Natural killer cell treated with Interleukin-12 subunit alpha and Interleukin-12 subunit beta and Interleukin-15 and Interleukin-18, amount 100 ng/mL, for 72 hours (primary cell): ENCODE measurements around the gene LSG1. TPM values are rescaled to one million over a fixed set of nuclear protein-coding genes. Genes with fewer than 3 reads are reported as not detected.
A peak's percentile ranks its signal among the peaks of the same experiment; 100 is the strongest.

Source experiments
- ATAC-seq, 2 donors: fragments of 150-1000 bp; cut with Tn5 transposase in 1 of 2; sonication (Bioruptor Pico), chemical (Tn5 transposase) in 1 of 2; 2 replicates each; pipeline ENCODE4 v1.10.0; 2021
- DNase-seq: peaks from one replicate; pipeline ENCODE4 v3.0.0; 2022; ENCODE audit warnings: low spot score
- H3K27ac Mint-ChIP-seq, 2 donors: 1 replicate in 1 of 2; 2 replicates in 1 of 2; pipeline ENCODE4 v1.8.0; 2022; ENCODE audit warnings: mixed read lengths in 2 of 2, mild to moderate bottlenecking in 1 of 2, moderate library complexity in 1 of 2
- H3K27me3 Mint-ChIP-seq, 2 donors: 1 replicate in 1 of 2; 2 replicates in 1 of 2; pipeline ENCODE4 v1.8.0; 2022; ENCODE audit warnings: mixed read lengths in 2 of 2
- H3K36me3 Mint-ChIP-seq: one replicate; pipeline ENCODE4 v1.8.0; 2022; ENCODE audit warnings: mixed read lengths
- H3K4me1 Mint-ChIP-seq, 2 donors: 1 replicate in 1 of 2; 2 replicates in 1 of 2; pipeline ENCODE4 v1.8.0; 2022; ENCODE audit warnings: low read depth in 2 of 2, mixed read lengths in 2 of 2, mild to moderate bottlenecking in 1 of 2
- H3K4me3 Mint-ChIP-seq: one replicate; pipeline ENCODE4 v1.8.0; 2022; ENCODE audit warnings: mixed read lengths
- H3K9me3 Mint-ChIP-seq: 2 replicates; pipeline ENCODE4 v1.8.0; 2022; ENCODE audit warnings: mixed read lengths
- total RNA-seq, 2 donors: library from RNA; stranded (reverse); gene quantifications; one replicate each; pipeline ENCODE4 v1.2.3, GENCODE V29; 2022

Gene LSG1
- 10 to 100 TPM; 38.7 to 63.3 TPM for total RNA-seq

- Mint-ChIP-seq H3K4me1 (peaks cover 29 to 36% of the 10 kb centered on the region in 2 donors), H3K27me3 (peaks cover 3 to 7% of the 10 kb centered on the region in 2 donors), H3K9me3 (no peaks in the 10 kb centered on the region), H3K27ac (peak within 1 kb of the TSS; percentile 97 to 99), H3K4me3 (peak within 1 kb of the TSS; percentile 98), H3K36me3 (peaks cover 5% of the 10 kb centered on the region)
- DNase-seq (peak; percentile 95), ATAC-seq (peak; percentile 96 to 97)
Measured at GRCh38 chr3:194671900-194672808, at the start of gene LSG1. LSG1 (minus strand) TSS chr3:194672191; CDS start chr3:194672162, 29 bp downstream.

GRCh38 chr3:194720048-194720447, 48.1 kb upstream of the LSG1 start:
- no peak overlapping the region for H3K4me3 Mint-ChIP-seq
- H3K4me1 Mint-ChIP-seq, result peaks cover 13 to 18% of the 10 kb centered on the region in 2 donors
- no peaks in the 10 kb centered on the region for H3K9me3 Mint-ChIP-seq
- ATAC-seq (no peak), DNase-seq (no peak)
- H3K27me3 Mint-ChIP-seq, result peaks cover 0 to 18% of the 10 kb centered on the region in 2 donors
- H3K27ac Mint-ChIP-seq, result no peak overlapping the region
- H3K36me3 Mint-ChIP-seq, result no peaks in the 10 kb centered on the region

DNA sequence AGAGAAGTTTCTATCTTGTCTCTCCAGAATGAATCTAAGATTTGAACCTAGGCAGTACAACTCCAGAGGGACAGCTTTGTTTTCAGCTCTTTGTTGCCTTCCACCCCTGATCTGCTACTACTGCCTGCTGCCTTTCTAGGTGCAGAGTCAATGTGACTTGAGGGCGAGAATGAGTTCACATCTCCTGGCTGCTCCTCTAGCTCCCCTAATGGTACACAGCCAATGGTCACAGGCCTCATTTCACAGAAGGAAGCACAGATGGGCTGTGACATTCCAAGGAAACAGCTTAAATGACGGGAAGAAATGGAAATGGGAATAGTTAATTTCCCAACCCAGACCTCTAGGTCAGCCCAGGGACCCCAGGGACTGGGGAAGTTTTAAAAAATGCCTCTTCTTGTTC, 46.1 kb upstream of the LSG1 start:
- Mint-ChIP-seq H3K27me3 (peaks cover 0 to 5% of the 10 kb centered on the region in 2 donors), H3K9me3 (no peaks in the 10 kb centered on the region), H3K36me3 (no peaks in the 10 kb centered on the region), H3K4me1 (peaks cover 19 to 21% of the 10 kb centered on the region in 2 donors), H3K4me3 (no peak overlapping the region), H3K27ac (no peak overlapping the region)
- DNase-seq (no peak), ATAC-seq (no peak)

DNA sequence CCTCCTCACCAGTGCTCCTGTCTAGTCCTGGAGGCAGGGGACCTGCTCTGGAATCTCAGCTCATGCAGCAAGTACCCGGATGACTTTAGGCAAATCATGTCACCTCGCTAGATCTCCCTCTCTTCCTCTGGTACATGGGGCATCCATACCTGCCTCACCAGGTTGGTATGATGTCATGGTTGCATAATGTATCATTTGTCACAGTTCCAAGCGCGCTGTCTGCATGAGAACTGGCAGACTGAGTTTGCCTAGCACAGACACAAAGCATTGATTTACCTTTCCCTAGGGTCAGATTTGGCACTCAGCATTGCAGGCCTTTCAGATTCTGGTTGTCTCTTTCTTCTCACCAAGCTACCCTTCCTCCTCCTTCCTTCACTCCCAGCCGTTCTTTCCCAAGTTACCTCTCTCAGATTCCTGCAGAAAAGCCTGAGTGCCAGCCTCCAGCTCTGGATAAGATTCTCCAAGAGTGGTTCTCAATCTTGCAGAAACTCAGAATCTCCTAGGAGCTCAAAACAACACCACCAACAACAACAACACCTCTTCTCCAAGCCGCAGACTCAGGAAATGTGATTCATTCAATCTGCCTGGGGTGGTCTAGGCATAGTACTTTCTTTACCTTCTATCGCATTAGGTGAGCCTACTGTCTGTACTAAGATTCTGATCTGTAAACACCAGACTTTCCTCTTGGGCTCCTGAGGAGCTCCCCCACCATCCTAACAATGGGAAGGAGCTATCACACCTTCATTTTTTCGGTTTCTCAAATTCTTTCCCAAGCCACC, 43.2 kb upstream of the LSG1 start:
- Mint-ChIP-seq H3K27ac (peak overlapping the region; percentile 24 to 55), H3K4me1 (peaks cover 19 to 21% of the 10 kb centered on the region in 2 donors), H3K9me3 (no peaks in the 10 kb centered on the region), H3K36me3 (no peaks in the 10 kb centered on the region), H3K27me3 (no peaks in the 10 kb centered on the region), H3K4me3 (peak overlapping the region; percentile 3)
- ATAC-seq, result peak; percentile 86
- DNase-seq, result no peak

DNA sequence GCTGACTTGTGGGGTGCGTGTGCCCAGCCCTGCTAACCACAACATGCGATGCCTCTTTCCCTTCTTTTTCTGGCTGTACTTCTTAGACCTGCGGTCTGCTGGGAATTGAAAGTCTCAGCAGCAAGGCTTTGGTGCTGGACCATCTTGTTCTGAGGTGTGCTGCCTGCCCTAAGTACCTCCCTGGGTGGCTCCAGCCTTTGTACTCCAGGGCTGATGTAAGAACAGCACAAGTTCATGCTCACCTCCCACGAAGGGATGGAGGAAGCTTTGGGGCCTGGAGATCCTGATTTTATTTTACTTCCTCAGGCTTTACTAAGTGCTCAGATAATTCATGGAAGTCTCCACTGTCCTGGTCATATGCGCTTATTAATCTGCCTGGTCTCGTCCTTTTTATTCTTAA, 42.6 kb upstream of the LSG1 start:
- Mint-ChIP-seq H3K9me3 (no peaks in the 10 kb centered on the region), H3K4me3 (no peak overlapping the region), H3K27ac (peak overlapping the region; percentile 24 to 55), H3K27me3 (no peaks in the 10 kb centered on the region), H3K4me1 (peaks cover 19 to 21% of the 10 kb centered on the region in 2 donors), H3K36me3 (no peaks in the 10 kb centered on the region)
- DNase-seq, result no peak
- no peak for ATAC-seq

DNA sequence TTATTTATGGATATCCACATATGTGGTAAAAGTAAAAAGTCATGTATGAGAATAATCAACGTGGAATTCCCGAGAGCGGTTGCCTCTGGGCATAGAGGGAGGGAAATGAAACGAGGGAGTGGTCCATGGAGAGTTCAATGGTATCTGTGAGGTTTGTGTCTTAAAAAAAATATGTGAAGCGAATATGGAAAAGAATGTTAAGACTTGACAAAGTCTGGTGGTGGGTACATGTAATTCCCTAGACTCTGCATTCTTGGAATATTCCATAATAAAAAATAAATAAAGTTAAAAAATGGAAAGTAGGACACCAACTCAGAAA, 42.1 kb upstream of the LSG1 start:
- no peak overlapping the region for H3K4me3 Mint-ChIP-seq
- H3K27ac Mint-ChIP-seq, result no peak overlapping the region
- H3K36me3 Mint-ChIP-seq, result no peaks in the 10 kb centered on the region
- ATAC-seq, result no peak
- DNase-seq, result no peak
- H3K4me1 Mint-ChIP-seq, result peaks cover 19 to 21% of the 10 kb centered on the region in 2 donors
- H3K27me3 Mint-ChIP-seq, result no peaks in the 10 kb centered on the region
- no peaks in the 10 kb centered on the region for H3K9me3 Mint-ChIP-seq

DNA sequence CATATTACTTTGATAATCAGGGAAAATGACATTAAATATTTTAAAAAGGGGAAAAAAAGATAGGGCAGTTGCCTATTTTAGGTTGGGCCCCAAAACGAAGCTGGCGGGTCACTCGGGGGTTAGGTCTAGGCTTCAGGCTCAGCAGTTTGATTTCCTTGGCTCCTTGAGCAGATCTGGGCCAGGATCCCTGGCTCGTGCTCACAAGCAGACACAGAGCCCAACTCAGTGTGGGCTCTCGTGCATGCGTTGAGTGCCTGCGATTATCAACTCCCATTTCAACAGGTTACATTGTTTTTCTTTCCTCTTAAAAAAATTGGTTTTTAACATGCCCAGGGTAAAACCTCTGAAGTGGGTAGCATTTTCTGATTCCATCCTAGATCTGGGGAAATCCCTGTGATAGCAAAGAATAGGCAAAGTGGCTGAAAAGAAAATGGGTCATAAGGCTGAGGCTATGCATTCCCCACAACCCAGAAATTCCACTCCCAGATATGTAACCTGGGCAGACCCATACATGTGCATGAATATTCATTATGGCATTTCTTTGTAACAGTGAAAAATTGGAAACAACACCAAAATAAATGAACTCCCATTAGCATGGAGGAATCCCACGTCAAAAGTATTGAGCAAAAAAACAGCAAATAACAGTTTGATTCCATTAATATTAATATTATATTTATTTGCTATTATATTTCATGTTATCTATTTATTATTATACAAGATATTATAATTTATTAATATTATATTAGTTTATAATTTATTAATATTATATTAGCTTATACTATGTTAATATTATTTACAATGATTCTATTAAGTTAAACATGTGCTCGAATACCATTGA, 41.5 kb upstream of the LSG1 start:
- Mint-ChIP-seq H3K4me1 (peaks cover 19 to 21% of the 10 kb centered on the region in 2 donors), H3K27me3 (no peaks in the 10 kb centered on the region), H3K27ac (no peak overlapping the region), H3K4me3 (no peak overlapping the region), H3K9me3 (no peaks in the 10 kb centered on the region), H3K36me3 (no peaks in the 10 kb centered on the region)
- no peak for ATAC-seq
- DNase-seq, result no peak

- no peaks in the 10 kb centered on the region for H3K9me3 Mint-ChIP-seq
- H3K27me3 Mint-ChIP-seq, result no peaks in the 10 kb centered on the region
- peaks cover 19 to 20% of the 10 kb centered on the region in 2 donors for H3K4me1 Mint-ChIP-seq
- H3K27ac Mint-ChIP-seq, result no peak overlapping the region
- ATAC-seq, result no peak
- no peaks in the 10 kb centered on the region for H3K36me3 Mint-ChIP-seq
- no peak overlapping the region for H3K4me3 Mint-ChIP-seq
- no peak for DNase-seq
Measured at GRCh38 chr3:194711913-194712312, 39.9 kb upstream of the LSG1 start.

- ATAC-seq (no peak), DNase-seq (no peak)
- H3K4me1 Mint-ChIP-seq, result peaks cover 15 to 20% of the 10 kb centered on the region in 2 donors
- H3K27ac Mint-ChIP-seq, result no peak overlapping the region
- H3K36me3 Mint-ChIP-seq, result no peaks in the 10 kb centered on the region
- no peak overlapping the region for H3K4me3 Mint-ChIP-seq
- no peaks in the 10 kb centered on the region for H3K9me3 Mint-ChIP-seq
- no peaks in the 10 kb centered on the region for H3K27me3 Mint-ChIP-seq
Measured at GRCh38 chr3:194711286-194711685, 39.3 kb upstream of the LSG1 start.

DNA sequence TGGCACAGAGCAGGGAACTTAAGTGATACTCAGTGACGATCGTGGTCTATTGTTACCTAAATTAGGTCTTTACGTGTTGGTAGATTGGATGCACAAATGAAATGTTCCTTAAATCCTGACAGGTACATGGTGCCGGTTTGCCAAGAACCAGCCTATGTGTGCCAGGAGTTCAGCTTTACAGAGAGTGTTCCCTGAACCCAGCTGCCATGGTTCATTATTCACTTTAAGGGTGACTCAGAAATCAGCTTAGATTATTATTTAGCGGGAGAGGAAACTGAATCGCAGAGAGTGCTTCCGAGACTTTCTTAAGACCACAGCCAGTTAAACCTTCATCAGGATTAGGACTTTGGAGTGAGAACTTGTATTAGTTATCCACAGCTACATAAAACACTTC, 35.2 kb upstream of the LSG1 start:
- ATAC-seq (no peak), DNase-seq (no peak)
- no peak overlapping the region for H3K4me3 Mint-ChIP-seq
- H3K9me3 Mint-ChIP-seq, result no peaks in the 10 kb centered on the region
- no peaks in the 10 kb centered on the region for H3K27me3 Mint-ChIP-seq
- H3K36me3 Mint-ChIP-seq, result no peaks in the 10 kb centered on the region
- H3K4me1 Mint-ChIP-seq, result peaks cover 0 to 7% of the 10 kb centered on the region in 2 donors
- no peak overlapping the region for H3K27ac Mint-ChIP-seq

DNA sequence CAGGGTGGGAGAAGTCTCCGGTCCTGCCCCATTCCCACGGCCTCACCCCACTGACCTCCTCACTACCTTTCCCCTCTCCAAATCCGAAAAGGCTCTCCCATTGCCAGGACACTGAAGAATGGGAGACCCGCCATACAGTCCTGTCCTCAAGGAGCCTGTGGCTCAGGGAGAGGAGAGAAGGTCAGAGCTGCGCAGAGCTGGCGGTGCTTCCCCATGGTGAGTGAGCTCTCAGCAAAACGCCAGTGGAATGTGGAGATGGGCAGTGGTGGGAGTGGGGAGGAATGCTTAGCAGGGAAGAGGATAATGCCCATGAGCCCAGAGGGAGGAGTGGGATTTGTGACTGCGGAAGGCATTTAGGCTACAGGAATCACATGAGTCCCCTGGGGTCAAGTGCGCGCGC, 33.8 kb upstream of the LSG1 start:
- Mint-ChIP-seq H3K27me3 (no peaks in the 10 kb centered on the region), H3K4me1 (peaks cover 0 to 7% of the 10 kb centered on the region in 2 donors), H3K36me3 (no peaks in the 10 kb centered on the region), H3K4me3 (no peak overlapping the region), H3K27ac (no peak overlapping the region), H3K9me3 (no peaks in the 10 kb centered on the region)
- peak; percentile 24 to 38 for ATAC-seq
- DNase-seq, result no peak

GRCh38 chr3:194705227-194705626, 33.2 kb upstream of the LSG1 start:
- ATAC-seq (peak in 1 of 2 donors; percentile 6), DNase-seq (no peak)
- H3K36me3 Mint-ChIP-seq, result no peaks in the 10 kb centered on the region
- H3K4me3 Mint-ChIP-seq, result no peak overlapping the region
- no peak overlapping the region for H3K27ac Mint-ChIP-seq
- no peaks in the 10 kb centered on the region for H3K27me3 Mint-ChIP-seq
- H3K9me3 Mint-ChIP-seq, result no peaks in the 10 kb centered on the region
- H3K4me1 Mint-ChIP-seq, result peaks cover 0 to 7% of the 10 kb centered on the region in 2 donors

DNA sequence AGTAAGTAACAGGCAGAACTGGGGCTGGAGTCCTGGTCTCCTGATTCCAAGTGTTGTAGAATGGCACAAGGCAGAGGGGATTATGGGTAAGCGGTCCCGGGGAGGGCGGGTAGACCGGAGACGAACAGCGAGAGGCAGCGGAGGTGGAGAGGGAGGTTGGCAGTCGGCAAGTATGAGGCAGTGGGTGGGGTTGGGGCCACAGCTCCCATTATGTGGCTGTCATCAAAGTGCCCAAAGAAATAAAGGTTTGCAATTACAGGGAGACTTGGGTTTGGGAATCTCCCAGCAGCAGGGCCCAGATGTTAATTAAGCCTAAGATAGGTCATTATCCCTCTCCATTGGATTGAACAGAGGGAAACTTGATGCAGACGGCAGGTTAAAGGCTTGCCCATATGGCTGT, 30.6 kb upstream of the LSG1 start:
- no peaks in the 10 kb centered on the region for H3K36me3 Mint-ChIP-seq
- H3K27ac Mint-ChIP-seq, result no peak overlapping the region
- H3K4me3 Mint-ChIP-seq, result no peak overlapping the region
- DNase-seq (no peak), ATAC-seq (no peak)
- no peaks in the 10 kb centered on the region for H3K27me3 Mint-ChIP-seq
- H3K4me1 Mint-ChIP-seq, result peaks cover 0 to 7% of the 10 kb centered on the region in 2 donors
- no peaks in the 10 kb centered on the region for H3K9me3 Mint-ChIP-seq
